WERI-Rb-1 (cell line): ENCODE measurements around the gene POP5.
"Not testable (repeated sequence)": the region's sequence is repeated elsewhere in the genome, so short reads cannot be mapped to it uniquely, and the experiment has no call there.

Source experiments
- DNase-seq: peaks from one replicate; pipeline ENCODE4 v3.0.0-alpha.2; 2020
- H3K27ac ChIP-seq: fragments of 250-450 bp; sonication (Bioruptor Pico); 2 replicates; pipeline ENCODE4 v1.5.1; 2020; ENCODE audit warnings: mild to moderate bottlenecking, moderate library complexity
- H3K27me3 ChIP-seq: fragments of 250-450 bp; sonication (Bioruptor Pico); 2 replicates; pipeline ENCODE4 v1.5.1; 2021; ENCODE audit warnings: mild to moderate bottlenecking, low read depth, moderate library complexity; ENCODE audit not compliant: insufficient read depth, severe bottlenecking
- H3K36me3 ChIP-seq: fragments of 250-450 bp; sonication (Bioruptor Pico); 2 replicates; pipeline ENCODE4 v1.5.1; 2020; ENCODE audit warnings: mild to moderate bottlenecking, moderate library complexity
- H3K4me3 ChIP-seq: 2 replicates; pipeline ENCODE4 v1.5.1; 2011; ENCODE audit warnings: low read depth, mild to moderate bottlenecking, control low read depth, low read length
- H3K9me3 ChIP-seq: fragments of 250-450 bp; sonication (Bioruptor Pico); 2 replicates; pipeline ENCODE4 v1.5.1; 2021; ENCODE audit warnings: mild to moderate bottlenecking, moderate library complexity; ENCODE audit not compliant: severe bottlenecking
- TF ChIP-seq, protein P1 (sequence below): IDR thresholded peaks from 2 replicates; pipeline ENCODE4 v1.5.1; 2011; ENCODE audit warnings: low read depth, mild to moderate bottlenecking, control low read depth, inconsistent platforms, low read length

POP5 gene

DNA sequence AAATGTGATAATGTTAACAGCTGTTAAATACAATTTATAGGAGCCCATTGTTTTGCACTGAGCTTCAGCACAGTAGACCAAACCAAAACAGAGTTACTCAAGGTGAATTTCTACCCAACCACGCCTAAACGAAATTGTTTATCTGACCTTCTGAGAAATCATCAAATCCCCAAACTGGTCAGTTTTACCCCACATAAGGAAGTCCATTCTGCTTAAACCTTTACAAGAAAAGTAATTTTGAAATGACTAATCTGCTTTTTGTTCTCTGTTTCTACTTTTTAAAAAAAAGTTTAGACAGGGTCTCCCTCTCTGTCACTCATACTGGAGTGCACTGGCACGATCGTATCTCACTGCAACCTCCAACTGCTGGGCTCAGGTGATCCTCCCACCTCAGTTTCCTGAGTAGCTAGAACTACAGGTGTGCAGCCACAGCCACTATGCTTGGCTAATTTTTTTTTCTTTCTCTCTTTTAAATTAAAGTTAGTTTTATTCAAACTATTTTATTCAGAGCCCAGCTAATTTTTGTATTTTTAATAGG, 48.4 kb downstream of the POP5 start:
- no peak for DNase-seq
- H3K4me3 ChIP-seq: no peak overlapping the region
- no peak overlapping the region for H3K27ac ChIP-seq

DNA sequence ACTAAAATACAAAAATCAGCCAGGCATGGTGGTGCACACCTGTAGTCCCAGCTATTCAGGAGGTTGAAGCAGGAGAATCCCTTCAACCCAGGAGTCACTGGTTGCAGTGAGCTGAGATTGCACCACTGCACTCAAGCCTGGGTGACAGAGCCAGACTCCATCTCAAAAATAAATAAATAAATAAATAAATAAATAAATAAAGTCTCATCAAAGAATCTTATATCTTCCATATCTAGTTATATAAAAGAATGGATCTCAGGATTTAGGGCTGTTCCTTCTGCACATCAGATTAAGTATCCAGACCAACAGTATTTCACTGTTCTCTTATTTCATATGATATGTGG, 50.8 kb downstream of the POP5 start:
- H3K36me3 ChIP-seq, H3K27me3 ChIP-seq, DNase-seq, H3K9me3 ChIP-seq: not testable (repeated sequence)
- Histone ChIP-seq H3K4me3 (peak overlapping the region; percentile 96), H3K27ac (peak overlapping the region; percentile 96)

More for the DNA sequence above, 48.4 kb downstream of the POP5 start:
- Histone ChIP-seq H3K36me3 (peaks cover 26% of the 10 kb centered on the region), H3K27me3 (no peaks in the 10 kb centered on the region), H3K9me3 (no peaks in the 10 kb centered on the region)
- TF ChIP-seq, protein P1, sequence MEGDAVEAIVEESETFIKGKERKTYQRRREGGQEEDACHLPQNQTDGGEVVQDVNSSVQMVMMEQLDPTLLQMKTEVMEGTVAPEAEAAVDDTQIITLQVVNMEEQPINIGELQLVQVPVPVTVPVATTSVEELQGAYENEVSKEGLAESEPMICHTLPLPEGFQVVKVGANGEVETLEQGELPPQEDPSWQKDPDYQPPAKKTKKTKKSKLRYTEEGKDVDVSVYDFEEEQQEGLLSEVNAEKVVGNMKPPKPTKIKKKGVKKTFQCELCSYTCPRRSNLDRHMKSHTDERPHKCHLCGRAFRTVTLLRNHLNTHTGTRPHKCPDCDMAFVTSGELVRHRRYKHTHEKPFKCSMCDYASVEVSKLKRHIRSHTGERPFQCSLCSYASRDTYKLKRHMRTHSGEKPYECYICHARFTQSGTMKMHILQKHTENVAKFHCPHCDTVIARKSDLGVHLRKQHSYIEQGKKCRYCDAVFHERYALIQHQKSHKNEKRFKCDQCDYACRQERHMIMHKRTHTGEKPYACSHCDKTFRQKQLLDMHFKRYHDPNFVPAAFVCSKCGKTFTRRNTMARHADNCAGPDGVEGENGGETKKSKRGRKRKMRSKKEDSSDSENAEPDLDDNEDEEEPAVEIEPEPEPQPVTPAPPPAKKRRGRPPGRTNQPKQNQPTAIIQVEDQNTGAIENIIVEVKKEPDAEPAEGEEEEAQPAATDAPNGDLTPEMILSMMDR: no peak

DNA sequence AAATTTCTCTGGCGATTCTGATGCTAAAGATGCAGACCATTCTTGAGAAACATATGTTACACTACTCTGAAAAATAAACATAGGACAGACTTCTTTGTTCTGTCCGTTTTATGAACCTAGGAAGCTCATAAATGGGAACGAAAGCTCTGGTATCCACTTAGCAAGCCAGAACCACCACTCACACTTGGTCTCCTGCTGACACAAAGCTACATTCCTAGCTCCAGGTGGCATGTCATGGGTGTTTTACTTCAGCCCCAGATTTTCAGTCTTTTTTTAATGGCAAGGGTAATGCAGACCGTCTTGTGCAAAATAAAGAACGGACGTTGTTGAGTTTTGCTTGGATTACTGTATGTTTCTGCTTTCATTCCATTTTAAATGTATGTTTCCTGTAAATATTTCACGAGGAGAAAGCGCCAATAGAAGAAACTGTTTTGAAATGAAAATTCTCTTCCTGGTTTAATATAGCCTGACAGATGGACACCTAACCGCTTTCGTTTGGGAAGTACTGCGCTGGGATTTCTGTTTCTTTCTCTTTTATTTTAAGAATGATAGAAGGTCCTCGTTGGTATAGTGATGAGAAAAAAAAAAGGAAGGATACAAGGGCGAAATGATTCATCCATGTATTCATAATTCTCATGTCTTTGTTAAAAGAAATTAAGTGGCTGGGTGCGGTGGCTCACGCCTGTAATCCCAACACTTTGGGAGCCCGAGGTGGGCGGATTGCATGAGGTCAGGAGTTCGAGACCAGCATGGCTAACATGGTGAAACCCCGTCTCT, 51.4 kb downstream of the POP5 start:
- Histone ChIP-seq H3K36me3 (peaks cover 5% of the 10 kb centered on the region; the same call in 1 of the 2 replicates), H3K27ac (peak overlapping the region; percentile 96), H3K4me3 (peak overlapping the region; percentile 96)

DNA sequence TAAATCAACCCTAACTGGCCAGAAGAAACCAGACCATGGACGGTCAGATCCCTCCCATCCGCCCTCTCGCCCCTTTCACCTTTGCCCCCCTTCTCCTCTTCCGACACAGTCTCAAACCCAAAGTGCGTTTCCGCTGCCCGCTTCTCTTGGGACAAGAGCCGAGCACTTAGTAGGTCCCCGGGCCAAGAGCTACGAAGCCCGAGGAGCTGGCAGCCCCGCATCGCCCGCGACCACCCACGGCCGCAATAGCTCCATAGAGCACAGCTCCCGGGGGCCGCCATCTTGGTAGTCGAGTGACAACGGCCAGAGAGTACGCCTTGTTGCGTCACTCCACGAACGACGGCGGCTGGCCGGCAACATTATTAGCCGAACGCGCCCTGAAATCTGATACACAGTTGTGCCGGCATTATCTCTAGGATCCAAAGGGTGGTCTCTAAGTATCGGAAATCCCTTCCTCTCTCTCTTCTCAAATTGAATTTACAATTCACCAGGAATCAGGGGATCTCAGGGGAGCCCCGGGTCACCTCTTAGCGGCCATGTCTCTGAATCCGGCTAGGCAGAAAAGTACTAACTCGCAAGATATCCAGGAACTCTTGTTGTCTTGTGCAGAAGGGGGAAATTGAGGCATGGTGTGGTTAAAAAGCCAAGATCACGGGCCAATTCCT, 52.2 kb downstream of the POP5 start, which contains the start of gene COQ5:
TSS of gene COQ5 (minus strand) at position 298 of the 665 bp plus-strand sequence. CDS start at position 281, 17 bp downstream.
- TF ChIP-seq, protein P1: no peak
- Histone ChIP-seq H3K27ac (peak within 1 kb of the TSS; percentile 96), H3K9me3 (no peaks in the 10 kb centered on the region), H3K4me3 (peak within 1 kb of the TSS; percentile 96), H3K36me3 (no peaks in the 10 kb centered on the region; the same call in 1 of the 2 replicates), H3K27me3 (no peaks in the 10 kb centered on the region)
- peak; percentile 89 for DNase-seq

More for the DNA sequence above, 51.4 kb downstream of the POP5 start:
- Histone ChIP-seq H3K27me3 (no peaks in the 10 kb centered on the region), H3K9me3 (no peaks in the 10 kb centered on the region)
- peak; percentile 41 for DNase-seq
- TF ChIP-seq, protein P1: 0 out of 2 replicates have a peak, but pooled peaks have one; percentile 6
